Measurements from ENCODE around the gene MILR1. TPM values are rescaled to one million over a fixed set of nuclear protein-coding genes. Genes with fewer than 3 reads are reported as not detected.
A peak's percentile ranks its signal among the peaks of the same experiment; 100 is the strongest.

The MILR1 gene
- total RNA-seq, 4 donors from 2014 or later: 0.79 to 8.1 (median 1.8) TPM

DNA sequence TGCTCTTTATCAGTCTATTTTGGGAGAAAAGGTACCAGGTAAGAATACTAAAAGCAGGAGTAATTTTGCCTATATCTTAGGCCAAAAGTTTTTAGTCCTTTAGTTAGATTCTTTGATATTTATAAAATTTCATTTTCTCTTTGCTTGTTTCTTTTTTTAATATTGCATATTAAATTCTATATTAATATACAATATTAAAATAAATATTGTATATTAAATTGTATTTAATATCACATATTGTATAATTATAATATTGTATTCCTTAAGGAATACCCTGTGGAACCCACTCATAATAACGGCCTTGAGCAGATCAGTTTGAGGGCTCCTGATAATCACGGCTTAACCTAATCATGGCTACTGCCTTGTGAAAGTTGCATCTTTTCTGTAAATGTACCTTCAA, 59.8 kb downstream of the MILR1 start:
- Histone ChIP-seq H3K4me1 (peaks cover 18 to 33% (median 18%) of the 10 kb centered on the region in 3 donors), H3K27me3 (no peaks in the 10 kb centered on the region), H3K36me3 (peaks cover 0 to 64% (median 11%) of the 10 kb centered on the region in 3 donors), H3K27ac (peak overlapping the region in 1 of 4 donors; percentile 23), H3K9me3 (no peaks in the 10 kb centered on the region), H3K4me3 (peak overlapping the region in 2 of 4 donors; percentile 82 to 93)
- intact Hi-C loops (cut with DNase I): no loop called here
- DNase-seq: no peak
- TF ChIP-seq POLR2A (IDR thresholded peaks at IDR 0.05): no peak
- TF ChIP-seq, protein P1, sequence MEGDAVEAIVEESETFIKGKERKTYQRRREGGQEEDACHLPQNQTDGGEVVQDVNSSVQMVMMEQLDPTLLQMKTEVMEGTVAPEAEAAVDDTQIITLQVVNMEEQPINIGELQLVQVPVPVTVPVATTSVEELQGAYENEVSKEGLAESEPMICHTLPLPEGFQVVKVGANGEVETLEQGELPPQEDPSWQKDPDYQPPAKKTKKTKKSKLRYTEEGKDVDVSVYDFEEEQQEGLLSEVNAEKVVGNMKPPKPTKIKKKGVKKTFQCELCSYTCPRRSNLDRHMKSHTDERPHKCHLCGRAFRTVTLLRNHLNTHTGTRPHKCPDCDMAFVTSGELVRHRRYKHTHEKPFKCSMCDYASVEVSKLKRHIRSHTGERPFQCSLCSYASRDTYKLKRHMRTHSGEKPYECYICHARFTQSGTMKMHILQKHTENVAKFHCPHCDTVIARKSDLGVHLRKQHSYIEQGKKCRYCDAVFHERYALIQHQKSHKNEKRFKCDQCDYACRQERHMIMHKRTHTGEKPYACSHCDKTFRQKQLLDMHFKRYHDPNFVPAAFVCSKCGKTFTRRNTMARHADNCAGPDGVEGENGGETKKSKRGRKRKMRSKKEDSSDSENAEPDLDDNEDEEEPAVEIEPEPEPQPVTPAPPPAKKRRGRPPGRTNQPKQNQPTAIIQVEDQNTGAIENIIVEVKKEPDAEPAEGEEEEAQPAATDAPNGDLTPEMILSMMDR (IDR thresholded peaks at IDR 0.05): no peak
- WGBS, 2 donors: 88 to 94% methylated on average over 2 of the region's 2 CpGs

DNA sequence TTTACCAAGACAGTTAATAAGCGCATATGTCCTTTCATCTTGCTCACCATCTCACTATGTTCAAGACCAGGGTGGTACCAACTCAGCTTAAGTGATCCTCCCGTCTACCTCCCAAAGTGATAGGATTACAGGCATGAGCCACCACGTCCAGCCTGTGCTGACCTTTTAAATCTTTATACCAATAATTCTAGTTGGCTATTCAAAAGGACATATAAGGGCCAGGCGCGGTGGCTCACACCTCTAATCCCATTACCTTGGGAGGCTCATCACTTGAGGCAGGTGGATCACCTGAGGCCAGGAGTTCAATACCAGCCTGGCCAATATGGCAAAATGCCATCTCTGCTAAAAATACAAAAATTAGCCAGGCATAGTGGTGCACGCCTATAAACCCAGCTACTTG, 60.3 kb downstream of the MILR1 start:
- no peak overlapping the region for H3K4me3 ChIP-seq
- H3K27me3 ChIP-seq: no peaks in the 10 kb centered on the region
- H3K9me3 ChIP-seq: no peaks in the 10 kb centered on the region
- no peak overlapping the region for H3K27ac ChIP-seq
- intact Hi-C loops (cut with DNase I): no loop called here
- H3K36me3 ChIP-seq: peaks cover 0 to 64% (median 11%) of the 10 kb centered on the region in 3 donors
- WGBS, 2 donors: 84 to 95% methylated on average over 6 of the region's 6 CpGs
- H3K4me1 ChIP-seq: peaks cover 13 to 28% (median 14%) of the 10 kb centered on the region in 3 donors
- TF ChIP-seq, protein P1 (IDR thresholded peaks at IDR 0.05): no peak
- TF ChIP-seq POLR2A (IDR thresholded peaks at IDR 0.05): no peak
- no peak for DNase-seq

DNA sequence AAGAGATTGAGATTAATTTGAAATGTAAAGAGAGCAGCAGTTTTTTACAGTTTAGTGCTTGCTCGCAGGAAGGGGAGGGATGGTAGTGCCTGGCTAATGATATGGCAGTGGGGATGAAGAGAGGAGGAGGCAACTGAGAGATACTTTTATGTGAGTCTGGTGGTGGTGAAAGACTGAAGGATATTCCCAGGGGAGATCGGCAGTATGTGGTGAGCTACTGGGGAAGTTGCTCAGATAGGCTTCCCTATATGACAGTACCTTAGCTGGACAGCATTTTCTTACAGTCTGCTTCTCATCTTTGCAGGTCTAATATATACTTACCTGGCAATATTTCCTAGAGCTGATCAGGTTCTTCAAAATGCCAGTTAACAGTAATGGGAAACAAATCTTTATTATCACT, 66.5 kb downstream of the MILR1 start:
- H3K27me3 ChIP-seq: no peaks in the 10 kb centered on the region
- H3K4me1 ChIP-seq: no peaks in the 10 kb centered on the region
- DNase-seq: no peak
- 82 to 85% methylated on average over 2 of the region's 2 CpGs for WGBS, 2 donors
- no peak overlapping the region for H3K27ac ChIP-seq
- intact Hi-C loops (cut with DNase I): no loop called here
- no peaks in the 10 kb centered on the region for H3K9me3 ChIP-seq
- no peak overlapping the region for H3K4me3 ChIP-seq
- H3K36me3 ChIP-seq: peaks cover 0 to 100% (median 16%) of the 10 kb centered on the region in 3 donors
- TF ChIP-seq, protein P1 (IDR thresholded peaks at IDR 0.05): no peak
- TF ChIP-seq POLR2A (IDR thresholded peaks at IDR 0.05): no peak

DNA sequence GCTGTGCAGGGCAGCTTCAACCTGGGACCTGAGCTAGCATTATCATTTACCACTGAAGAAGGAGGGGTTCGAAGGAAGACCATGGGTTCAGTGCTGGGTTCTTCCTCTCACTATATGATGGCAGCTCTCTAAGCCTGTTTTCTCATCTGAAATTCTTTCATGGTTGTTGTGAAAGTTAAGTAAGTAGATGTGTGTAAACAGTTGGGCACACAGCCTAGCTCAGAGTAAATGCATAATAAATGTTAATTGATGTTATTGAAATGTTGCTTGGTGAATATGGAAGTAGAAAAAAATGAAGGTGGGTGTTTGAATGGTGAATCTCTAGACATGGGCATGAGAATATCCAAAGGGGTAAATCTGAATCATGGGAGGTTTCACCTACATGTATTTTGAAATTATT, 66.9 kb downstream of the MILR1 start:
- 100% methylated on average over 1 of the region's 1 CpG for WGBS, 2 donors
- Histone ChIP-seq H3K4me1 (no peaks in the 10 kb centered on the region), H3K36me3 (peaks cover 0 to 100% (median 12%) of the 10 kb centered on the region in 3 donors), H3K4me3 (no peak overlapping the region), H3K9me3 (no peaks in the 10 kb centered on the region), H3K27ac (no peak overlapping the region), H3K27me3 (no peaks in the 10 kb centered on the region)
- intact Hi-C loops (cut with DNase I): no loop called here
- TF ChIP-seq, protein P1 (IDR thresholded peaks at IDR 0.05): no peak
- TF ChIP-seq POLR2A (IDR thresholded peaks at IDR 0.05): no peak
- DNase-seq: no peak

Small RNA genes lying within 50 kb of the gene (small RNA-seq; reads per million reads assigned to genes)
- gene ATP5MFP4: 0 reads per million in 4 donors
- 0 reads per million in 4 donors for gene MIR1273E

Other genes with a start within 250 kb of the MILR1 start
- gene TEX2, start 185.9 kb upstream of the MILR1 start, total RNA-seq: 10 to 100 TPM; 25.5 to 33.0 (median 29.7) TPM
- gene PECAM1, start 58.3 kb upstream of the MILR1 start, total RNA-seq: 10 to 100 TPM in 3 of 4 donors, 1 to 10 TPM in 1; 9.4 to 71.4 (median 34.3) TPM
- gene POLG2, start 47.9 kb downstream of the MILR1 start, total RNA-seq: 10 to 100 TPM in 1 of 4 donors, 1 to 10 TPM in 3; 3.9 to 12.0 (median 8.2) TPM
- 100 to 1,000 TPM; 347 to 847 (median 488) TPM for gene DDX5, start 57.2 kb downstream of the MILR1 start, total RNA-seq
- gene CEP95, start 57.9 kb downstream of the MILR1 start, total RNA-seq: 10 to 100 TPM; 10.3 to 44.1 (median 23.6) TPM
- gene SMURF2, start 213.2 kb downstream of the MILR1 start, total RNA-seq: 10 to 100 TPM in 2 of 4 donors, 1 to 10 TPM in 2; 7.0 to 22.7 (median 13.0) TPM